ENCODE results near the gene AMBRA1.

Gene AMBRA1

GRCh38 chr11:46477136-46477535, 116.7 kb downstream of the AMBRA1 start:
- DNase-seq (ENCODE audit: low spot score) (no peak), ATAC-seq (ENCODE audit: low read depth) (no peak)
- H3K27me3 ChIP-seq (ENCODE audit: insufficient read depth, poor library complexity, severe bottlenecking) = no peaks in the 10 kb centered on the region
- TF ChIP-seq CTCF (IDR thresholded peaks at IDR 0.05; ENCODE audit: poor library complexity, severe bottlenecking) = no peak
- H3K9me3 ChIP-seq (ENCODE audit: severe bottlenecking) = no peaks in the 10 kb centered on the region
- no peak overlapping the region for H3K4me3 ChIP-seq (ENCODE audit: severe bottlenecking)
- H3K4me1 ChIP-seq (ENCODE audit: insufficient read depth, poor library complexity, severe bottlenecking) = peaks cover 16% of the 10 kb centered on the region
- H3K27ac ChIP-seq (ENCODE audit: poor library complexity, severe bottlenecking) = no peak overlapping the region
- H3K36me3 ChIP-seq (ENCODE audit: low read depth) = no peaks in the 10 kb centered on the region

GRCh38 chr11:46475926-46476545, 117.8 kb downstream of the AMBRA1 start:
- H3K9me3 ChIP-seq (ENCODE audit: severe bottlenecking) = no peaks in the 10 kb centered on the region
- TF ChIP-seq CTCF (IDR thresholded peaks at IDR 0.05; ENCODE audit: poor library complexity, severe bottlenecking) = no peak
- ATAC-seq (ENCODE audit: low read depth) (no peak), DNase-seq (ENCODE audit: low spot score) (no peak)
- no peak overlapping the region for H3K4me3 ChIP-seq (ENCODE audit: severe bottlenecking)
- no peaks in the 10 kb centered on the region for H3K36me3 ChIP-seq (ENCODE audit: low read depth)
- H3K27ac ChIP-seq (ENCODE audit: poor library complexity, severe bottlenecking) = no peak overlapping the region
- no peaks in the 10 kb centered on the region for H3K27me3 ChIP-seq (ENCODE audit: insufficient read depth, poor library complexity, severe bottlenecking)
- peaks cover 20% of the 10 kb centered on the region for H3K4me1 ChIP-seq (ENCODE audit: insufficient read depth, poor library complexity, severe bottlenecking)

- no peak for TF ChIP-seq CTCF (IDR thresholded peaks at IDR 0.05; ENCODE audit: poor library complexity, severe bottlenecking)
- no peak for DNase-seq (ENCODE audit: low spot score)
- H3K4me3 ChIP-seq (ENCODE audit: severe bottlenecking) = no peak overlapping the region
- no peaks in the 10 kb centered on the region for H3K36me3 ChIP-seq (ENCODE audit: low read depth)
- peak; percentile 38; the same call in 2 of the 3 replicates for ATAC-seq (ENCODE audit: low read depth)
- no peaks in the 10 kb centered on the region for H3K27me3 ChIP-seq (ENCODE audit: insufficient read depth, poor library complexity, severe bottlenecking)
- no peak overlapping the region for H3K27ac ChIP-seq (ENCODE audit: poor library complexity, severe bottlenecking)
- H3K4me1 ChIP-seq (ENCODE audit: insufficient read depth, poor library complexity, severe bottlenecking) = peaks cover 27% of the 10 kb centered on the region
- H3K9me3 ChIP-seq (ENCODE audit: severe bottlenecking) = no peaks in the 10 kb centered on the region
These were observed 118.5 kb downstream of the AMBRA1 start for GRCh38 chr11:46475051-46475925.

GRCh38 chr11:46472662-46472994, 121.2 kb downstream of the AMBRA1 start:
- Histone ChIP-seq H3K4me1 (ENCODE audit: insufficient read depth, poor library complexity, severe bottlenecking) (peaks cover 27% of the 10 kb centered on the region), H3K9me3 (ENCODE audit: severe bottlenecking) (no peaks in the 10 kb centered on the region), H3K36me3 (ENCODE audit: low read depth) (peaks cover 5% of the 10 kb centered on the region), H3K27ac (ENCODE audit: poor library complexity, severe bottlenecking) (no peak overlapping the region), H3K27me3 (ENCODE audit: insufficient read depth, poor library complexity, severe bottlenecking) (no peaks in the 10 kb centered on the region), H3K4me3 (ENCODE audit: severe bottlenecking) (no peak overlapping the region)
- ATAC-seq (ENCODE audit: low read depth) (no peak), DNase-seq (ENCODE audit: low spot score) (no peak)
- no peak for TF ChIP-seq CTCF (IDR thresholded peaks at IDR 0.05; ENCODE audit: poor library complexity, severe bottlenecking)
